Mammary microvascular endothelial cell (primary cell): Measurements from ENCODE around the gene HAUS1. TPM values are rescaled to one million over a fixed set of nuclear protein-coding genes. Genes with fewer than 3 reads are reported as not detected.

Experiments used
- total RNA-seq: library from RNA; depleted of rRNA; stranded (reverse); fragments of >200 nt; gene quantifications from 2 replicates; pipeline ENCODE4 v1.2.3, GENCODE V29; 2015

Gene HAUS1
- 53.7 and 73.4 TPM in 2 replicates for total RNA-seq

GRCh38 chr18:46104128-46104911 lies at the start of gene HAUS1:
HAUS1 (plus strand) TSS chr18:46104385; CDS start chr18:46104412, 27 bp downstream.

GRCh38 chr18:46071653-46072375 lies 32.4 kb upstream of the HAUS1 start, which contains the start of gene PSTPIP2:
PSTPIP2 (minus strand) TSS chr18:46072260; CDS start chr18:46072188, 72 bp downstream.

GRCh38 chr18:46097801-46098615 lies 6.2 kb upstream of the HAUS1 start, which contains the start of gene ATP5F1A:
ATP5F1A (minus strand) TSS chr18:46098296; CDS start chr18:46098231, 65 bp downstream.

Other genes with a start within 250 kb of the HAUS1 start
- gene EPG5, start 137.1 kb upstream of the HAUS1 start, total RNA-seq, result 22.3 and 25.5 TPM in 2 replicates
- gene PSTPIP2, start 32.1 kb upstream of the HAUS1 start, total RNA-seq, result 4.0 and 5.6 TPM in 2 replicates
- 442 and 486 TPM in 2 replicates for gene ATP5F1A, start 6.1 kb upstream of the HAUS1 start, total RNA-seq